Osteocyte (in vitro differentiated cells): Measurements from ENCODE around the gene PDP2. TPM values are rescaled to one million over a fixed set of nuclear protein-coding genes. Genes with fewer than 3 reads are reported as not detected.
"Not testable (repeated sequence)": the region's sequence is repeated elsewhere in the genome, so short reads cannot be mapped to it uniquely, and the experiment has no call there.

Experiments
- DNase-seq: peaks from one replicate; pipeline ENCODE4 v3.0.0; 2021; ENCODE audit warnings: mixed read lengths; ENCODE audit not compliant: unreplicated experiment; ENCODE audit errors: extremely low spot score
- H3K27ac Mint-ChIP-seq: one replicate; pipeline ENCODE4 v1.8.0; 2021; ENCODE audit warnings: mild to moderate bottlenecking, mixed read lengths; ENCODE audit not compliant: unreplicated experiment
- H3K27me3 Mint-ChIP-seq: one replicate; pipeline ENCODE4 v1.8.0; 2021; ENCODE audit warnings: mixed read lengths; ENCODE audit not compliant: unreplicated experiment
- H3K36me3 Mint-ChIP-seq: one replicate; pipeline ENCODE4 v1.8.0; 2021; ENCODE audit warnings: mixed read lengths; ENCODE audit not compliant: unreplicated experiment
- H3K4me1 Mint-ChIP-seq: one replicate; pipeline ENCODE4 v1.8.0; 2021; ENCODE audit warnings: mixed read lengths; ENCODE audit not compliant: unreplicated experiment
- H3K4me3 Mint-ChIP-seq: one replicate; pipeline ENCODE4 v1.8.0; 2021; ENCODE audit warnings: mild to moderate bottlenecking, moderate library complexity, mixed read lengths; ENCODE audit not compliant: unreplicated experiment
- H3K9me3 Mint-ChIP-seq: one replicate; pipeline ENCODE4 v1.8.0; 2021; ENCODE audit warnings: mixed read lengths; ENCODE audit not compliant: unreplicated experiment
- total RNA-seq: library from RNA; stranded (reverse); gene quantifications from 2 replicates; pipeline ENCODE4 v1.2.1, GENCODE V29; 2021
- TF ChIP-seq, protein P1 (sequence below): fragments of 200-600 bp; sonication (generic); IDR thresholded peaks from 2 replicates; pipeline ENCODE4 v1.5.0; 2021; ENCODE audit warnings: antibody characterized with exemption, mild to moderate bottlenecking, moderate library complexity

PDP2 gene
- total RNA-seq, 1 donor from 2014 or later = 16.5 TPM

GRCh38 chr16:66932076-66932475 is 51.8 kb downstream of the PDP2 start:
- no peaks in the 10 kb centered on the region for H3K27me3 Mint-ChIP-seq
- peak overlapping the region; percentile 96 for H3K4me3 Mint-ChIP-seq
- H3K36me3 Mint-ChIP-seq = peaks cover 4% of the 10 kb centered on the region
- H3K9me3 Mint-ChIP-seq = no peaks in the 10 kb centered on the region
- no peak for DNase-seq
- TF ChIP-seq, protein P1, sequence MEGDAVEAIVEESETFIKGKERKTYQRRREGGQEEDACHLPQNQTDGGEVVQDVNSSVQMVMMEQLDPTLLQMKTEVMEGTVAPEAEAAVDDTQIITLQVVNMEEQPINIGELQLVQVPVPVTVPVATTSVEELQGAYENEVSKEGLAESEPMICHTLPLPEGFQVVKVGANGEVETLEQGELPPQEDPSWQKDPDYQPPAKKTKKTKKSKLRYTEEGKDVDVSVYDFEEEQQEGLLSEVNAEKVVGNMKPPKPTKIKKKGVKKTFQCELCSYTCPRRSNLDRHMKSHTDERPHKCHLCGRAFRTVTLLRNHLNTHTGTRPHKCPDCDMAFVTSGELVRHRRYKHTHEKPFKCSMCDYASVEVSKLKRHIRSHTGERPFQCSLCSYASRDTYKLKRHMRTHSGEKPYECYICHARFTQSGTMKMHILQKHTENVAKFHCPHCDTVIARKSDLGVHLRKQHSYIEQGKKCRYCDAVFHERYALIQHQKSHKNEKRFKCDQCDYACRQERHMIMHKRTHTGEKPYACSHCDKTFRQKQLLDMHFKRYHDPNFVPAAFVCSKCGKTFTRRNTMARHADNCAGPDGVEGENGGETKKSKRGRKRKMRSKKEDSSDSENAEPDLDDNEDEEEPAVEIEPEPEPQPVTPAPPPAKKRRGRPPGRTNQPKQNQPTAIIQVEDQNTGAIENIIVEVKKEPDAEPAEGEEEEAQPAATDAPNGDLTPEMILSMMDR = no peak
- H3K27ac Mint-ChIP-seq = no peak overlapping the region
- peaks cover 43% of the 10 kb centered on the region for H3K4me1 Mint-ChIP-seq

GRCh38 chr16:66933776-66934137 is 53.4 kb downstream of the PDP2 start:
- Mint-ChIP-seq H3K27ac (peak overlapping the region; percentile 93), H3K27me3 (no peaks in the 10 kb centered on the region), H3K9me3 (no peaks in the 10 kb centered on the region), H3K36me3 (peaks cover 4% of the 10 kb centered on the region), H3K4me1 (peaks cover 40% of the 10 kb centered on the region), H3K4me3 (peak overlapping the region; percentile 96)
- TF ChIP-seq, protein P1 = no peak
- no peak for DNase-seq

DNA sequence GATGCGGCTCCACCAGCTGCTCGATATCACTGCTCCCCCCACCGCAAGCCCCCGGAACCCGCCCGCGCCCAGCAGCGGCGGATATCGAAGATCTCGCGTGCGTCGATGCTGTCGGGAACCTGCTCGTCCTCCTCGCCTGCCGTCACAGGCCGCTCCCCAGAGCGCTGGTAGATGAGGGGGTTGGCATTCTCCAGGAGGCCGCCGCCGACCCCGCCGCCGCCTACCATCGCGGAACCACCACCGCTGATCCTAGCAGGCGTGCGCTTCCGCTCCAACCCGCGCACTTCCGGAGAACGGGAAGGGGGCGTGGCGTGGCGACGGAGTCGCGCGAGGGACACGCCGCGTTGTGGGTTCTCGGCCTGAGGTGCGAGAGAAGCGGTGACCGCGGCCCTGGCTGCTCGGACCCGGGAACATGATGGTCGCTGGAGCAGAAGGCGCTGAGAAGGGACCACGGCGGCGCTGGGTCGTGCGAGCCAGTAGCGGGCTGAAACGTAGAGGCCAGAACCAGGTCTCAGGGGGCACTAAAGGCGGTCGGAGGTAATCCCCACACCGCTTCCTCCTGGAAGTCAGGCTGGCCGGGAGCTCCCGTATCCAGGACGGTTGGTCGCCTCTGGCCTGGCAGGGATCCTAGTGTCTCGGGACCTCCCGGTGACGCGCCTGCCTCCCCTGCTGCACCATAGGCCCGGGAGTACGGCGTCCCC is 54.0 kb downstream of the PDP2 start, which contains the start of gene CIAO2B:
TSS of gene CIAO2B (minus strand) at position 265 of the 701 bp plus-strand sequence. CDS start at position 227, 38 bp downstream.
- TF ChIP-seq, protein P1 = no peak
- H3K36me3 Mint-ChIP-seq = peaks cover 4% of the 10 kb centered on the region
- peak within 1 kb of the TSS; percentile 93 for H3K27ac Mint-ChIP-seq
- no peaks in the 10 kb centered on the region for H3K27me3 Mint-ChIP-seq
- no peaks in the 10 kb centered on the region for H3K9me3 Mint-ChIP-seq
- DNase-seq = peak; percentile 94
- peak within 1 kb of the TSS; percentile 96 for H3K4me3 Mint-ChIP-seq
- H3K4me1 Mint-ChIP-seq = peaks cover 40% of the 10 kb centered on the region

GRCh38 chr16:66934839-66935313 is 54.6 kb downstream of the PDP2 start:
- not testable (repeated sequence) for H3K27me3 Mint-ChIP-seq, DNase-seq, H3K9me3 Mint-ChIP-seq, H3K36me3 Mint-ChIP-seq
- H3K4me1 Mint-ChIP-seq = peaks cover 40% of the 10 kb centered on the region
- peak overlapping the region; percentile 96 for H3K4me3 Mint-ChIP-seq
- H3K27ac Mint-ChIP-seq = peak overlapping the region; percentile 93

DNA sequence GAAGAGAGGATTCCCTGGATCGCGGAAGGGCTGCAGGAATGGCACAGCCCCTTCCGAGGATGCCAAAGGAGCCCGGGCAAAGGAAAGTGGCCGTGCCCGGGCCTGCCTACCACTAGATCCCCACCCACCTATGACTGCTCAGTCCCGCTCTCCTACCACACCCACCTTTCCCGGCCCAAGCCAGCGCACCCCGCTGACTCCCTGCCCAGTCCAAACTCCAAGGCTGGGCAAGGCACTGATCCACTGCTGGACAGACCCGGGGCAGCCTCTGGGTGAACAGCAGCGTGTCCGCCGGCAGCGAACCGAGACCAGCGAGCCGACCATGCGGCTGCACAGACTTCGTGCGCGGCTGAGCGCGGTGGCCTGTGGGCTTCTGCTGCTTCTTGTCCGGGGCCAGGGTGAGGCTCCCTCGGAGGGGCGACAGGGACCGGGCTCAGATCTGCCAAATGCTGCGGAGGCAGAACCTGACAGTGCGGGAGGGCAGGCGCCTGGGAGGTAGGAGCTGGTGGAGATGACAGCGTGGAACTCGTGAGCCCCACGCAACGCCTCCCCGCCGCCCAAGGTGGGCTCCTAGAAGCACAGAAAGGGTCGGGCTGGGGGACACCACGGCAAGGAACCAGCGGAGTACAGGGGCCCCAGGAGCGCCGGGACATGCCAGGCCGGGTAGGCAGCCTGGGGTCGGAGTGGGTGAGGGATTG is 55.1 kb downstream of the PDP2 start, which contains the start of gene CES2:
TSS of gene CES2 (plus strand) at position 203 of the 698 bp plus-strand sequence. CDS start at position 323, 120 bp downstream.
- Mint-ChIP-seq H3K36me3 (peaks cover 4% of the 10 kb centered on the region), H3K9me3 (no peaks in the 10 kb centered on the region), H3K4me1 (peaks cover 40% of the 10 kb centered on the region), H3K4me3 (peak within 1 kb of the TSS; percentile 96), H3K27me3 (no peaks in the 10 kb centered on the region), H3K27ac (peak within 1 kb of the TSS; percentile 93)
- no peak for DNase-seq
- TF ChIP-seq, protein P1 = no peak
